Ishikawa (cell line): ENCODE measurements around the gene ZC2HC1B.

Experiments
- CEBPB ChIP-seq: IDR thresholded peaks from 2 replicates; pipeline ENCODE4 v1.6.1; 2012
- CREB1 ChIP-seq: IDR thresholded peaks from 2 replicates; pipeline ENCODE4 v1.6.1; 2012; ENCODE audit warnings: low read depth
- EGR1 ChIP-seq: IDR thresholded peaks from 2 replicates; pipeline ENCODE4 v1.6.1; 2012
- EP300 ChIP-seq: IDR thresholded peaks from 2 replicates; pipeline ENCODE4 v1.6.1; 2012; ENCODE audit warnings: borderline replicate concordance
- FOXM1 ChIP-seq: IDR thresholded peaks from 2 replicates; pipeline ENCODE4 v1.6.1; 2012; ENCODE audit warnings: low read depth, borderline replicate concordance
- MAX ChIP-seq: IDR thresholded peaks from 2 replicates; pipeline ENCODE4 v1.6.1; 2012
- NFIC ChIP-seq: IDR thresholded peaks from 2 replicates; pipeline ENCODE4 v1.6.1; 2012
- RAD21 ChIP-seq: IDR thresholded peaks from 2 replicates; pipeline ENCODE4 v1.6.1; 2012; ENCODE audit warnings: low read depth
- REST ChIP-seq: IDR thresholded peaks from 2 replicates; pipeline ENCODE4 v1.6.1; 2012; ENCODE audit warnings: low read depth, mild to moderate bottlenecking
- TAF1 ChIP-seq: IDR thresholded peaks from 2 replicates; pipeline ENCODE4 v1.6.1; 2012; ENCODE audit warnings: low read depth, mild to moderate bottlenecking
- TCF12 ChIP-seq: IDR thresholded peaks from 2 replicates; pipeline ENCODE4 v1.6.1; 2012; ENCODE audit warnings: low read depth
- TEAD4 ChIP-seq: IDR thresholded peaks from 2 replicates; pipeline ENCODE4 v1.6.1; 2012
- USF1 ChIP-seq: IDR thresholded peaks from 2 replicates; pipeline ENCODE4 v1.6.1; 2012
- YY1 ChIP-seq: IDR thresholded peaks from 2 replicates; pipeline ENCODE4 v1.6.1; 2012; ENCODE audit warnings: low read depth
- ZBTB7A ChIP-seq: IDR thresholded peaks from 2 replicates; pipeline ENCODE4 v1.6.1; 2012; ENCODE audit warnings: low read depth

ZC2HC1B gene

GRCh38 chr6:143844006-143844405, 20.3 kb upstream of the ZC2HC1B start:
- TF ChIP-seq CREB1 (no peak), EGR1 (no peak), NFIC (no peak), TAF1 (no peak), MAX (no peak), ZBTB7A (no peak), REST (no peak), CEBPB (no peak), EP300 (no peak), YY1 (no peak), TCF12 (no peak), RAD21 (no peak), USF1 (no peak), TEAD4 (no peak), FOXM1 (no peak)

- TF ChIP-seq TAF1: no peak
- no peak for TF ChIP-seq TEAD4
- TF ChIP-seq EP300: no peak
- no peak for TF ChIP-seq TCF12
- TF ChIP-seq FOXM1: no peak
- no peak for TF ChIP-seq MAX
- TF ChIP-seq CEBPB: no peak
- no peak for TF ChIP-seq NFIC
- no peak for TF ChIP-seq RAD21
- TF ChIP-seq REST: no peak
Measured at GRCh38 chr6:143845033-143845432, 19.2 kb upstream of the ZC2HC1B start.

- no peak for TF ChIP-seq REST
- TF ChIP-seq TAF1: no peak
- TF ChIP-seq FOXM1: no peak
- TF ChIP-seq CEBPB: no peak
- no peak for TF ChIP-seq RAD21
- TF ChIP-seq MAX: no peak
- TF ChIP-seq ZBTB7A: no peak
- TF ChIP-seq EP300: no peak
- TF ChIP-seq EGR1: no peak
Measured at GRCh38 chr6:143857651-143858050, 6.6 kb upstream of the ZC2HC1B start.

- no peak for TF ChIP-seq TAF1
- TF ChIP-seq CEBPB: no peak
- TF ChIP-seq EGR1: no peak
- no peak for TF ChIP-seq USF1
- TF ChIP-seq CREB1: no peak
- TF ChIP-seq FOXM1: no peak
- TF ChIP-seq TEAD4: no peak
- no peak for TF ChIP-seq EP300
- TF ChIP-seq NFIC: no peak
- no peak for TF ChIP-seq MAX
- no peak for TF ChIP-seq YY1
- TF ChIP-seq REST: no peak
- TF ChIP-seq ZBTB7A: no peak
- TF ChIP-seq TCF12: no peak
- no peak for TF ChIP-seq RAD21
Measured at GRCh38 chr6:143859891-143860660, 4.2 kb upstream of the ZC2HC1B start.
